ENCODE data around the gene NPTXR.

The NPTXR gene

DNA sequence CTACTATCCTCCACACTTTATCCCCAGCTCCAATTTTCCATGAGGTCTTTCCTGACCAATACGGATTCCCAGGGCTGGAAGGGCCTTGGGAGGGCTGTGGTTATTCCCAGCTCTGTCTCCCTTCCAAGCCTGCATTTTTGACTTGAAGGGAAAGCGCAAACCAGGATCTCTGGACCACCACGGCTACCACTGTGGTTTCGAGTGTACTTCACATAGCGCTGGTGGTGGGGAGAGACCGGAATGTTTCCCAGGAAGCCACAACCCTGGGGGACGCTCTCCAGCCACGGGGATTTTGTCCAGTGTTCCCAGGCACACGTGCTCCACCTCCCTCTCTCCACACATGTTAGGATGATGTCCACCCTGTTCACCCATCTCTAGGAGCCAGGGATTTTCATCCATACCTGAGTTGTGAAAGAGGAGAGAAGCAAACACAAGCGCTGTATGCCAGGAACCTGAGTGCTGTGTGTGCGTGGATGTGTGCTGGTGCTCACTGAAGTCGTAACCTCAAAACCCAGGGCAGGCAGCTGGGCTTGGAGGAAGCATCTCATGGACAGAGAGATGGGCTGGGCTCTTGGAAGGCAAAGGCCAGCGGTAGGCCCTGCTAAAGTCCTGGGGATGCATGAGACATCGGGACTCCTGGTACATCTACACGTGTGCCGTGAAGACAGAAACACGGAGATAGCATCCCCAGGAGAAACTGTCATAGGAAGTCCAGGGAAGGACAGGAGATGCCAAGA, 1.3 kb upstream of the NPTXR start:
- H3F3A ChIP-seq (ENCODE audit: insufficient read depth, low read length) = no peaks in the 10 kb centered on the region
- H3K9me2 ChIP-seq (ENCODE audit: low read depth, low read length) = no peaks in the 10 kb centered on the region
- no peak overlapping the region for H2AFZ ChIP-seq (ENCODE audit: low read length)
- H3K4me2 ChIP-seq (ENCODE audit: low read length) = no peak overlapping the region
- no peaks in the 10 kb centered on the region for H3K36me3 ChIP-seq (ENCODE audit: insufficient read depth, low read length)
- H3K27me3 ChIP-seq (ENCODE audit: insufficient read depth, low read length) = peaks cover 7% of the 10 kb centered on the region; the same call in 1 of the 2 replicates
- H4K20me1 ChIP-seq (ENCODE audit: insufficient read depth, low read length) = no peaks in the 10 kb centered on the region
- H3K4me3 ChIP-seq (ENCODE audit: low read depth, low read length, poor library complexity, severe bottlenecking) = no peak overlapping the region
- H3K27ac ChIP-seq (ENCODE audit: low read depth, low read length, poor library complexity, severe bottlenecking) = no peak overlapping the region
- H3K4me1 ChIP-seq (ENCODE audit: insufficient read depth, low read length, severe bottlenecking) = no peaks in the 10 kb centered on the region
- no peak overlapping the region for H3K9ac ChIP-seq (ENCODE audit: low read length)
- TF ChIP-seq, protein P1, sequence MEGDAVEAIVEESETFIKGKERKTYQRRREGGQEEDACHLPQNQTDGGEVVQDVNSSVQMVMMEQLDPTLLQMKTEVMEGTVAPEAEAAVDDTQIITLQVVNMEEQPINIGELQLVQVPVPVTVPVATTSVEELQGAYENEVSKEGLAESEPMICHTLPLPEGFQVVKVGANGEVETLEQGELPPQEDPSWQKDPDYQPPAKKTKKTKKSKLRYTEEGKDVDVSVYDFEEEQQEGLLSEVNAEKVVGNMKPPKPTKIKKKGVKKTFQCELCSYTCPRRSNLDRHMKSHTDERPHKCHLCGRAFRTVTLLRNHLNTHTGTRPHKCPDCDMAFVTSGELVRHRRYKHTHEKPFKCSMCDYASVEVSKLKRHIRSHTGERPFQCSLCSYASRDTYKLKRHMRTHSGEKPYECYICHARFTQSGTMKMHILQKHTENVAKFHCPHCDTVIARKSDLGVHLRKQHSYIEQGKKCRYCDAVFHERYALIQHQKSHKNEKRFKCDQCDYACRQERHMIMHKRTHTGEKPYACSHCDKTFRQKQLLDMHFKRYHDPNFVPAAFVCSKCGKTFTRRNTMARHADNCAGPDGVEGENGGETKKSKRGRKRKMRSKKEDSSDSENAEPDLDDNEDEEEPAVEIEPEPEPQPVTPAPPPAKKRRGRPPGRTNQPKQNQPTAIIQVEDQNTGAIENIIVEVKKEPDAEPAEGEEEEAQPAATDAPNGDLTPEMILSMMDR (IDR thresholded peaks at IDR 0.05; ENCODE audit: low read length) = no peak
- TF ChIP-seq EZH2 (IDR thresholded peaks at IDR 0.05; ENCODE audit: borderline replicate concordance, low read length) = no peak
- H3K9me3 ChIP-seq (ENCODE audit: low read length) = no peaks in the 10 kb centered on the region
- no peaks in the 10 kb centered on the region for H3K79me2 ChIP-seq (ENCODE audit: insufficient read depth, low read length)

DNA sequence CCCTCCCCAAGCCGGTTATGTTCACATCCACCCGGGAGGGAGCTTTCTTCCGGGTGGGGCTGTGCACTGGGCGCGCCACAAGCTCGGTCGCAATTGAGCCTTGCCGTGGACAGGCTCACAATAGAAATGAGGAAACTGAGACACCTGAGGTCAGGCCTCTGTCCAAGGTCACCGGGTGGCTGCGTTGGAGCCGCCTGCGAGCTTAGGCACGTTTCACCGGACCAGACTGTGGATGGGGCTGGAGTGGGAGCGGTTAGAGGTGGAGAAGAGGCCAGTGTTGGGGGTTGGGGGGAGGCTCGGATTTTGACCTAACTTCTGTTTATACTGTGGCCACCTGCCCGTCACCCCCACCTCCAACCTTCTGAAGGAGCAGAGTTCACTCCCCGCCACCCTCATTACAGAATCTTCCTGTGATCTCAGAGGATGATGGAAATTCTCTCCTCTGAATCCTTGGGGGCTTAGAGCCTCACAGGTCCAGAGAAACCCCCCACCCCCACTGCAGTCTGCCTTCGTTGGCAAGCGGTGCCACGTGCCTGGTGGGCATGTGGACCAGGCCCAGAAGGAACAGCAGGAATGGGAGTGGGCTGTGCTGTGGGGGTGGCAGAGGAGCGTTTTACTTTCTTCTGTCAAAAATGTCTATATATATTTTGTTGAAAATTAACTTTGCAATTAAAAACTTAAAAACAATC, 631 bp upstream of the NPTXR start:
- H3K27ac ChIP-seq (ENCODE audit: low read depth, low read length, poor library complexity, severe bottlenecking) = no peak overlapping the region
- no peaks in the 10 kb centered on the region for H3F3A ChIP-seq (ENCODE audit: insufficient read depth, low read length)
- H3K4me2 ChIP-seq (ENCODE audit: low read length) = no peak overlapping the region
- peaks cover 5% of the 10 kb centered on the region; the same call in 1 of the 2 replicates for H3K27me3 ChIP-seq (ENCODE audit: insufficient read depth, low read length)
- no peaks in the 10 kb centered on the region for H4K20me1 ChIP-seq (ENCODE audit: insufficient read depth, low read length)
- H3K9me2 ChIP-seq (ENCODE audit: low read depth, low read length) = no peaks in the 10 kb centered on the region
- no peaks in the 10 kb centered on the region for H3K36me3 ChIP-seq (ENCODE audit: insufficient read depth, low read length)
- H3K9me3 ChIP-seq (ENCODE audit: low read length) = no peaks in the 10 kb centered on the region
- H3K79me2 ChIP-seq (ENCODE audit: insufficient read depth, low read length) = no peaks in the 10 kb centered on the region
- no peak overlapping the region for H3K9ac ChIP-seq (ENCODE audit: low read length)
- H2AFZ ChIP-seq (ENCODE audit: low read length) = no peak overlapping the region
- H3K4me3 ChIP-seq (ENCODE audit: low read depth, low read length, poor library complexity, severe bottlenecking) = no peak overlapping the region
- no peaks in the 10 kb centered on the region for H3K4me1 ChIP-seq (ENCODE audit: insufficient read depth, low read length, severe bottlenecking)
- TF ChIP-seq, protein P1 (IDR thresholded peaks at IDR 0.05; ENCODE audit: low read length) = no peak
- TF ChIP-seq EZH2 (IDR thresholded peaks at IDR 0.05; ENCODE audit: borderline replicate concordance, low read length) = no peak

DNA sequence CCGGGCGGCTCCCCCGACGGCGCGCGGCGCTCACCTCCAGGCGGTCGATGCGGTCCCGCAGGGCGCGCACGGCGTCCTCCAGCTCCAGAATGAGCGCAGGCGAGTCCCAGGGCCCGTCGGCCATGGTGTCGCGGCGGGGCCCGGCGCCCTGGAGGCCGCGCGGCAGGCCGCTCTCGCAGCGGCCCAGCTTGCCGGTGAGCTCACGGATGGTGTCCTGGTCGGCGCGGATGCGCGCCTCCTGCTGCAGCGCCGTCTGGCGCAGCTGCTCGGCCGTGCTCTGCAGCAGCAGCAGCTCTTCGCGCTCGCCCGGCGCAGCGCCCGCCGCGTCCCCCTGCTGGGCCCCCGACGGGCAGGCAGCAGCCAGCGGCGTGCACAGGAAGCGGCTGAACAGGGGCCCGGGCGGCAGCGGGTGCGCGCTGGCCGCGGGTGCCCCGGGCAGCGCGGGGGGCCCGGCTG, 599 bp downstream of the NPTXR start:
- no peaks in the 10 kb centered on the region for H3K9me2 ChIP-seq (ENCODE audit: low read depth, low read length)
- H3K36me3 ChIP-seq (ENCODE audit: insufficient read depth, low read length) = no peaks in the 10 kb centered on the region
- H3K4me3 ChIP-seq (ENCODE audit: low read depth, low read length, poor library complexity, severe bottlenecking) = no peak overlapping the region
- no peak overlapping the region for H3K27ac ChIP-seq (ENCODE audit: low read depth, low read length, poor library complexity, severe bottlenecking)
- no peak overlapping the region for H2AFZ ChIP-seq (ENCODE audit: low read length)
- no peaks in the 10 kb centered on the region for H3K79me2 ChIP-seq (ENCODE audit: insufficient read depth, low read length)
- no peaks in the 10 kb centered on the region for H3F3A ChIP-seq (ENCODE audit: insufficient read depth, low read length)
- no peak overlapping the region for H3K9ac ChIP-seq (ENCODE audit: low read length)
- H4K20me1 ChIP-seq (ENCODE audit: insufficient read depth, low read length) = no peaks in the 10 kb centered on the region
- H3K4me1 ChIP-seq (ENCODE audit: insufficient read depth, low read length, severe bottlenecking) = no peaks in the 10 kb centered on the region
- H3K9me3 ChIP-seq (ENCODE audit: low read length) = no peaks in the 10 kb centered on the region
- H3K27me3 ChIP-seq (ENCODE audit: insufficient read depth, low read length) = no peaks in the 10 kb centered on the region
- TF ChIP-seq, protein P1 (IDR thresholded peaks at IDR 0.05; ENCODE audit: low read length) = no peak
- no peak for TF ChIP-seq EZH2 (IDR thresholded peaks at IDR 0.05; ENCODE audit: borderline replicate concordance, low read length)
- H3K4me2 ChIP-seq (ENCODE audit: low read length) = no peak overlapping the region
